NCI-H1436 treated with DMSO at 0.1 percent for 48 hours (cell line): ENCODE measurements around the gene LY9.

Experiments
- DNase-seq: peaks from one replicate; lab custom pipeline; 2025; lab: John Stamatoyannopoulos, UW

Gene LY9

DNA sequence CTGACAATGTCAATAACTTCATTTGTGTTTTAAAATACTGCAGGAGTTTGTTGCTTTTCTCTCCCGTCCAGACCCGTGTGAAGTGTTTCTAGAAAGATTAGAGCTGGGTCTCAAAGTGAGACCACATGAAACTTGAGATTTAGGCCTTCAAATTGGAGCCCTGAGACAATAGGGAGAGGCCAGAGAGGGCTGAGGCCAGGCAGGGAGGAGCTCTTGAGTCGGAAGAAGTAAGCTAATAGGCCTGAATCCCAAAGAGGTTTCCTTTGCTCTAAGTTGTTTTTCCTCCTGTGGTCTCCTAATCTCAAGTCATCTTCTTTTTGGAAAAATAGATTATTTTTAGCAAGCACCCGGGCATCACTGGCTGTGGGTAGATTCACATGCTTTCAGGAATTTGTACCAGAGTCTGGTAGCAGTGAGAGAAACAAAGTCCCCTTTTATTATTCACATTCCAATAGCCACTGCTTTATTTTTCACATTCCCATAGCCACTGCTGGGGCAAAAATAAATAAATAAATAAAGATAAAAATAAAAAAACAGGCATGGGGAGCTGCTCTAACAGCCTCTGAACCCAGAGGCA, 41.1 kb downstream of the LY9 start:
- DNase-seq, result no peak

DNA sequence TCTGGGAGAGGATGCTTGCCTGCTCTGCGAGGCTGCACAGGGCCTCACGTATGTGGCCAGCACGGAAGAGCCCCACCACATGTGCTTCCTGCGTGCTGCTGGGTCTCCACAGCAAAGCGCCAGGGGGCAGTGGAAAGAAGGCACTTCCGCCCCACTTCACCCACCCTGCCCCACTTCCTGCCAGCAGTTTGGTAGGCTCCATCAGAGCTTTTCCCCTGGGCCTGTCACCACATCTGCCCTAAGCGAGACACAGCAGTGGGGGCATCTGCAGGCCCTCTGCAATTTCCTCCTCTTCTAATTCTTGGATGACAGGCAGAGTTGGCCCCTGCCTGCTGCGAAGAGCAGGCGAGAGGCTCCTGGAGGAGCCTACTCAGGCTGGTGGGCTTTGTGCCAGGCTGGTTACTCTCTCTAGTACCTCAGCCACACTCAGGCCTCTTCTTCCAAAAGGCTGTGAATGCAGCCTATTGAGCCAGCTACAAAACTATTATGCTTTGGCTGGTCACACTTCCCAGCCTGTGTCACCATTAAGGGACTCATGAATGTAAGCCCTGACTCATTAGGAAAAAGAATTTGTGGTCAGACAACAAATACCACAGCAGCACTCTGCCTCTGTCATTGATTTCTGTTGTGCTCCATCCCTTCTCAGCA, 41.7 kb downstream of the LY9 start:
- DNase-seq, result no peak

DNA sequence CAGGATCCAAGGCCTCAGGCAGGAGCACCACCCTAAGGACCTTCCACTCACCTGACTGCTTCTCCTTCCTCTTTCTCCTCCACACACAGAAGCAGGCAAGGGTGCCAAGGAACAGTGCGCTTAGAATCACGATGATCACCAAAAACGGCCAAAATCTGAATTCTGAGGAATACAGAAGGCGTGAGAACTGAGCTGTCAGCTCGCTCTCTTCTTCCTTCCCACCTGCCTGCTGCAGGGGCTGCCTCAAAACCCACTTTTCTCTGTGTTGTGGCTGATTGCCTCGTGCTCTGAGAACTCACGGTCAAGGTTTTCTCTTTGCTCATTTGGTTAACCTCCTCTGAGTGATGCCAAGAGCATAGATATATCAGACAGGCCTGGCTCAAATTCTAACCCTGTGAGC, 42.9 kb downstream of the LY9 start:
- no peak for DNase-seq

DNA sequence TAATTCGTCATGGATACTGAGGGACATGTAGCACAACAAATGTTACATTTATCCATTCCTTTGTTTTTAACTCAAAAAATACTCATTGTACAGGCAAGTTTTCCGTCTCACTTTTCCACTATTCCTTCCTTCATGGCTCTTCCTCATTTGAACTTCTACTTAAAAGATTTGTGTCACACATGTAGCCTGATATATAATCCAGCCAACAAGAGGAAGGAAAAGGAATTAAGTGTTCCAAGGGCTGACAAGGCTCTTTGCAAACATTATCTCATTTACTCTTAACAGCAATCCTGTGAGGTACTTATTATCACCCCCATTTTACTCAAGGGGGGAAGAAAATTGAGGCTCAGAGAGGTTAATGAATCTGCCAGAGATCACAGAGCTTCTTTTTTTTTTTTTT, 43.8 kb downstream of the LY9 start:
- no peak for DNase-seq

DNA sequence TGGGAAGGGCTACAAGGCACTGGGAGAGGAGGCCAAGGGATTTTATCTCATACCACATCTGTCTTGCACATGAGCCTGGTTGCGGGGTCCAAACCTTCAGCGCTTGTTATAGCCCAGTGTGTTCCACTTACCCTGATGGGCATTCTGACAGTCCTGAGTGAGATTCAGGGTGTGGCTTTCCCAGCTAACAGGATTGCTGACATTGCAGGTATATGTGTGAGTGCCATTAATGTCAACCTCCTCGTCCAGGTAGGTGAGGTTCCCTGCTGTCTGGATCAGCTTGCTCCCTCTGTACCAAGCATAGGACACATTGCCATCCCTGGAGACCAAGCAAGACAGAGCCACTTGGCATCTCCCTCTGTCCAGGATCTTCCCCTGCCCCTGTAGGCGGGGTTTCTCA, 45.1 kb downstream of the LY9 start:
- no peak for DNase-seq

DNA sequence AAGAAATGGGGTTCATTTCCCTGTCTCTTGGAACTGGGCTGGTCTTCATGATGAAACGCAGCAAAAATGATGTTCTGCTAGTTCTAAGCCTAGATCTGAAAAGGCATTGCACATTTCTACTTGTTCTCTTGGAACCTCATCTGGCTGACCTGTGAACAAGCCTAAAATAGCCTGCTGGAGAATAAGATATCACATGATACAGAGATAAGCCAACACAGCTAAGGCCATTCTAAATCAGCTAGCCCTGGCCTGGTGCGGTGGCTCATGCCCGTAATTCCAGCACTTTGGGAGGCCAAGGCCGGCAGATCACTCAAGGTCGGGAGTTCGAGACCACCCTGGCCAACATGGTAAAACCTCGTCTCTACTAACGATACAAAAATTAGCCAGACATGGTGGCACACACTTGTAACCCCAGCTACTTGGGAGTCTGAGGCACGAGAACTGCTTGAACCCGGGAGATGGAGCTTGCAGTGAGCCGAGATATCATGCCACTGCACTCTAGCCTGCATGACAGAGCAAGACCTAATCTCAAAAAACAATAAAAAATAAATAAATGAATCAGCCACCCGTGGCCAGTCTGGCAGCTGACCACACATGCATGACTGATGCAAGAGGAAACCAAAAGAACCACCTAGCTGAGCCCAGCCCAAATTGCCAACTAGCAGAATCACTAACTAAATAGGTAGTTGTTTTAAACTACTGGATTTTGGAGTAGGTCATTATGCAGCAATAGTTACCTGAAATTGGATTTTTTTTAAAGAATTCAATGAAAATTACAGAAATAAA, 48.7 kb downstream of the LY9 start:
- DNase-seq, result no peak

DNA sequence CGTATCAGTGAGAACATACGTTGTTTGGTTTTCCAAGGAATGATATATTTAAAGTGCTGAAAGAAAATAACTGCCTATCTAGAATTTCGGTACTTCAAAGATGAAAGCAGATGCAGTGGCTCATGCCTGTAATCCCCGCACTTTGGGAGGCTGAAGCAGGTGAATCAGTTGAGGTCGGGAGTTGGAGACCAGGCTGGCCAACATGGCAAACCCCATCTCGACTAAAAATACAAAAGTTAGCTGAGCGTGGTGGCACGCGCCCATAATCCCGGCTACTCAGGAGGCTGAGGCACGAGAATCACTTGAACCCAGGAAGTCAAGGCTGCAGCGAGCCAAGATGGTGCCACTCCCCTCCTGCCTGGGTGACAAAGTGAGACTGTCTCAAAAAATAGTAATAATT, 50.3 kb downstream of the LY9 start:
- DNase-seq, result no peak

DNA sequence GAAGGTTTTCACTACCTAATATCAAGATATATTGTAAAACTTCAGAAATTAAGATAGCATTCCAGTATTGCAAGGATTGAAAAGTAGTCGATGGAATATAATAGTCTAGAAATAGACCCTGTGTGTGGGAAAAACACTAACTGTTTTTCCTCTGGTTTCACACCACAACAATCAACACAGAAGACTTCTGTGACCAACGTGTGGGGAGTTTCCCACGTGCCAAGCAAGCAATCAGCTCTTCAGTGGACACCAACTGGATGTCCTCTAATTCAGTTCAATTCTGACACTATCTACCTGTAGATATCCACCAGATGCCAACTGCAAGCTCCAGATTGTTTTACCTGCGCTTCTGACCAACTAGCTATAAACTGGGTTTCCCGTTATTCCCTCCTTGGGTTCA, 54.6 kb downstream of the LY9 start:
- DNase-seq, result no peak

DNA sequence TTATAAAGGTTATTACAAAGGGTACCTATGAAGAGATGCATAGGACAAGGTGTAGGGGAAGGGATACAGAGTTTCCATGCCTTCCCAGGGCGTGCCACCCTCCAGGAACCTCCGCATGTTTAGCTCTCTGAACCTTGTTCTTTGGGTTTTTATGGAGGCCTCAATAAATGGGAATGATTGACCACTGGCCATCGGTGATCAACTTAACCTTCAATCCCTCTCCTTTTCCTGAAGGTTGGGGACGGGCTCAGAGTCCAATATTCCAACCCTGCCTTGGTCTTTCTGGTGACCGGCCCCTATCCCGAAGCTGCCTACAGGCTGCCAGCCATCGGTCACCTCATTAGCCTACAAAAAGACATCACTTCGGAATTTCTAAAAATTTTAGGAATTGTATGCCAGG, 55.0 kb downstream of the LY9 start:
- DNase-seq, result no peak

DNA sequence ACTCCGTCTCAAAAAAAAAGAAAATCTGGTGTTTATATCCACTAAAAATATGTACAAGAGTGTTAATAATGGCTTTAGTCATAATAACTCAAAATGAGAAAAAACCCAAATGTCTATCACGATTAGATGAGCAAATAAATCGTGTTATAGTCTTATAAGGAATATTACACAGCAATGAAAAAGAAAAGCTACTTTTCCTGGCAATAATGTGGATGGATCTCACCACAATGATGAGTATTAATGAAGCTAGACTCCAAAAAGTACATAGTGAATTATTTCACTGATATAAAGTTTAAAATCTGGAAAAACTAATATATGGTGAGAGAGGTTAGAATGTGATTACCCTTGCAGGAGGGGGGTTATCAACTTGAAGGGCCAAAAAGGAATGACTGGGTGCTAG, 57.0 kb downstream of the LY9 start:
- DNase-seq, result no peak

DNA sequence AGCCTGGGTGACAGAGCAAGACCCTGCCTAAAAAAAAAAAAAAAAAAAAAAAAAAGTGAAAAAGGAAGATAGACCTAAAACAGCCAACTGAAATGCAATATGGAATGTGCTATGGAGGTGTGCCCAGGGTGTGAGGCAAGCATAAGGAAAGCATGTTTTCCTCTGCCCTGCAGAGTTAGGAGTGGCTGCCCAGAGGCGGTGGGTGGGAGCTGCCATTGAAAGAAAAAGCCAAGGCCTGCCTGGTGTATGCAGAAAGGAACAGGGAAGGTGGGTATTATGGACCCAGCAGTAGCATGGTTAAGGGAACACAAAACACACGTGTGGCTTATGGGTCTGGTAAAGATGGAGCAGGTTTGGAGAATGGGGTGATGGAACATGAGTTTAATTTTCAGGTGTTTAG, 57.8 kb downstream of the LY9 start:
- no peak for DNase-seq

DNA sequence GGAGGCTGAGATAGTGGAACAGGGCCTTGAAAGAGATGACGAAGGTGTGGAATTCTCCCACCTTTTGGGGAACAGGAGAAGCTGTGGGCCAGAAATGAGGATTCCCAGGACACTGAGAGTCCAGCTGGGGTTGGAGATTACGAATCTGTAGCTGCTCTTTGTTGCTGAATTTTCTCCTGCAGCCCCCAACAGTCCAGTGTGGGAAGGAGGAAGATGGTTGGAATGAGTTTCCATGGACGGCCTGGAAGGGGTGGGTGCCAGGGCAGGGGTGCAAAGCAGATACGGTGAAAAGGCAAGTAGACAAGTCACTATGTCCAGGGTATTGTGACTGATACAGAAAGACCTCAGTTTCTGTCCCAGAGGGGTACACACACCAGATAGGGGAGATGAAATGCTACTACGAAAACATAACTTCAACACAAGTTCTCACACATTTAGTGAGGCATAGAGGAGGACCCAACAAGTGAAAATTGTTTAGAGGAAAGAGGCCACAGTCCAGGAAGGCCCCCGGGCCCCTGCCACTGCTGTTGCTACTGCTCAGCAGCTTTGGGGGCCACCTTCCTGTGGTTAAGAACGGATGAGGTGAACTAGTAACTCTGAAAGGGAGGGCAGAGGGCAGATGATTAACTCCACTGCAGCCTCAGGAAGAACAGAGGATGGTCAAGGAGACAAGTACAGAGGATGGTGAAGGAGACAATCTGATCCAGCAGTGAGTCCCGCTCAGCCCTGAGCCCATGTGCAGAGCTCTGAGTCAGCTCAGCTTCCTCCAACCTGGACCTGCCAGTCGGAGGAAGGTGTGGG, 59.4 kb downstream of the LY9 start:
- no peak for DNase-seq

DNA sequence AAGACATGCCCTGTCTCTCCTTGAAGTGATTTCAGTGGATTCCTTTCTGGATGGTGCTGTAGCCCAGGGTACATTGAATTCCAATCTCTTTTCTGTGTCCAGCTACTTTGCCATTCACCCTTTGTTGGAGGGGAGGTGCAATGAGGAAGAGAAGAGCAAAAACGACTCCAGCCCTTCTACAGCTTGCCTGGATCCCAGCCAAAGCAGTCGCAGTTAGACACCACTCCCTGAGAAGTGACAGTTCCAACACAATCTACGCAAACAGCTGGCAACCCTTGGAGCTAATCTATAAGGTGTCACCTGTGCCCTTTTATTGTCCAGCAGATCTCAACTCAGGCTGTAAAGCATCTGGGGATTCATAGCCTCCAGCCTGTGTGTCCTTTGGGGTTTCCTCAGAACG, 62.1 kb downstream of the LY9 start:
- DNase-seq, result no peak

DNA sequence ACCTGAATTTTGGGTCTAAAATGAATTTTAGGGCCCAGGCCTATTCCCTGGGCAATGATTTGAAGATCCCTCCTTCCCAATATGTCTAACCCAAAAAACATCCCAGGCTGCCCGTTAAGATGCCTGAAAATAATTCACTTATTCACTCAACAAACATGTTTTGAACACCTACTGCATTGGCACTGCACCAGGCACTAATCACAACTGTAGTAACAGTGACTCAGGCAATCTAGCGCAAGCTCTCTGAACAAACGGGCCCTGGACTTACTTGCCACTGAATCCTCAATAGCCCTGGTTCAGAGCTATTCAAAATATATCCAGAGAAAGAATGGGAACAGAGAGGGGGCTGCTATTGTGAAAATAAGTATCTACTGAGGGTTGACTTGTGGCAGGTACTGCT, 62.5 kb downstream of the LY9 start:
- no peak for DNase-seq

DNA sequence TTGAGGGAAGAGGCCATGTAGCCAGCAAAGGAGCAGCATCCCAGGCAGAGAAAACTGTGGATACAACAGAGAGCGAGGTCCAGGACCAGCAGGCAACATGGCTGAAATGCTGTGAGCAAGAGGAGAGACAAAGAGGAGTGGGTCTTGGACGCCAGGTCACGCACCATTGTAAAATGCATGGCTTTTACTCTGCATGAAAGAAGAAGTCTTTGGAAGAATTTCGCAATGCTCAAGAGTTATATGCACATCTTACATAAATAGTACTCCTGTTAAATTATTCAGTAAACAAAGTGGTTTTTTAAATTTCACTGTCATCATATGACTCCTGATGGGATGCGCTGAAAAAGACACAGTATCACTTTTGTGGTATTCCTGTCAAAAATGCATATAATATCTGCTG, 63.2 kb downstream of the LY9 start:
- DNase-seq, result no peak

DNA sequence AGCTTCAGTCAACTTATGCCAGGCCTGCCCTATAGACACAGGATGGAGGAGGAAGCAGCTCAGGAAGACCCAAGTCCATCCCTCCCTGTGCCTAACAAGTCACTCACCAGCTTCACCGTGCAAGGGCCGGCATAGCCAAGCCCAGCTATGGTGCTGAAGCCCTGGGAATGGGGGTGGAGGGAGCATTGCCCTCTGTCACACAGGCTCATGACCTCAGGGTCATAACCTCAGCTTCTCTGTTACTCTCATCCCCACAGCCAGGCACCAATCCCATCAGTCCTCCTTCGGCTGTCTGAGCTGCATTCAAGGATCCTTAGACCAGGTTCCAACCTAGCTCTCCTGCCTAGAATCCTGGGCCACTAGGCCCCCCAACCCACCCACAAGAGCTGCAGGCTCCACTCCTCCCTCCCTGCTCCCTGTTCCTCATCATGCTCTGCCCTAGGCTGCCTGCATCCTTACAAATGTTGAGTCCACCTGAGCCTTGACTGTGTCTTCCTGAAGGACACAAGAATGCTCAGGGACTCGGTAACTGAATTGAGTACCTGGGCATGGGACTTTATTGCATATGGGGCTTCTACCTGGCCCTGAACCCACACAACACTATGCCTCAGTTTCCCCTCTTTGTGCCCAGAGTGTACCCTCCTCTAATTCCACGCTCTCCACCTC, 65.0 kb downstream of the LY9 start:
- DNase-seq, result no peak

DNA sequence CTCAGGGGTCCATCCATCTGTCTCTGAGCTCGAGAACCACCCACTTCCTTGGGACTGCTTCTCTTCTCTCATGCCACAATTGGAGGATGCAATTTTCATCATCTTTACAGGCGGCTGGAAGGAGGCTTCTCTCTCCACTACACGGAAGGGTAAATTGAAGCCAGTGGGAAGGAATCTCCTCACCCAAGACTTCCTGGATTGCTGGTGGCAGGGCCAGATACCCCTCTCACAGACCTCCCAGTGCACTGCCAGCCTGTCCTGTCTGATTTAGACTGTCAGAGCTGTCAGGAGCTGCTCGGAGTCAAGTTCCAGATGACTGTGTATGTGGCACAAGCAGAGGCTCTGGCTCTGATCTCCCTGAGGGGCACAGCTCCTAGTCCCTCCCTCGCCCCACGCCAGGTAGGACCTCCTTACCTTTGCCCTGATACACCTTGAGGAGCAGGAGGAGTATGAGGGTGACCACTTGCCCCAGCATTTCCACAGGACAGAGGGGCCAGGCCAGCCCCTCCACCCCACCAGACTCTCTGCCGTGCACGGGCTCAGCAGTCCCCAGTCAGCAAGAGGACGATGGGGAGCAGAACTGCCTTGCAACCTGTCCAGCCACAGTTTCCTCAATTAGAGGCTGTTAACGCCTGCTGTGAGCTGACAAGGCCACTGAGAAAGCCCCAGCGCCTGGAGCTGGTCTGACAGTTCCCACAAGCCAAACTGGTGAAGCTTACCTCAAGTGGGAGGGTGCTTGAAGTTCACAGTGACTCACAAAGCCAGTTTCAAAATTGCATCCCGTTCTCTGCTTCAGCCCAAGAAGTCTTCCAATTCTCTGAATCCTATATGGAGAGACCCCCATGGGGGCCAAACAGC, 66.5 kb downstream of the LY9 start, which contains the start of gene CD244:
Gene CD244, minus strand, starts transcription at position 685 of the 858 bp plus-strand sequence. Its CDS starts 210 bp downstream, at position 475.
- no peak for DNase-seq

DNA sequence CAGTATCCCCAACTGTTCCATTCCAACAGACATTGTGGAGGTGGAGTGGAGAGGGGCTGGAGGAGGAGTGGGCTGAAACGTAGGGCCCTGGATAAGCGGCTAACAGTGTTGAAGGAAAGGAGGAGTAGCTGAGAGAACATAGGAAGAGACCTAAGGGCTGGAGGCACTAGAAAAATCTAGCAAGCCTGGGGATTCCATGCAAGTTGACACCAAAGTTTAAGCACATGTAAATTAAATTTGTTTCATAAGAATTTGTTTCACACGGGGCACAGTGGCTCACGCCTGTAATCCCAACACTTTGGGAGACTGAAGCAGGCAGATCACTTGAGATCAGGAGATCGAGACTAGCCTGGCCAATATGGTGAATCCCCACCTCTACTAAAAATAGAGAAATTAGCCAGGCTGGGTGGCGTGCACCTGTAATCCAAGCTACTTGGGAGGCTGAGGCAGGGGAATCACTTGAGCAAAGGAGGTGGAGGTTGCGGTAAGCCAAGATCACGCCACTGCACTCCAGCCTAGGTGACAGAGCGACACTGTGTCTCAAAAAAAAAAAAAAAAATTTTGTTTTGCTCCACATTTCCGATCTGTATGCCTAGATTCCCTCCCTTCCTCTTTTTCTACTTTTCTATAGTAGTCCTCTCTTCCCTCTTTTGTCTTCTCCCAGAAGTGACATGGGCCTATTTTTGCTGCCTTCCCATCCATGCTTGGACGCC, 67.2 kb downstream of the LY9 start:
- no peak for DNase-seq

DNA sequence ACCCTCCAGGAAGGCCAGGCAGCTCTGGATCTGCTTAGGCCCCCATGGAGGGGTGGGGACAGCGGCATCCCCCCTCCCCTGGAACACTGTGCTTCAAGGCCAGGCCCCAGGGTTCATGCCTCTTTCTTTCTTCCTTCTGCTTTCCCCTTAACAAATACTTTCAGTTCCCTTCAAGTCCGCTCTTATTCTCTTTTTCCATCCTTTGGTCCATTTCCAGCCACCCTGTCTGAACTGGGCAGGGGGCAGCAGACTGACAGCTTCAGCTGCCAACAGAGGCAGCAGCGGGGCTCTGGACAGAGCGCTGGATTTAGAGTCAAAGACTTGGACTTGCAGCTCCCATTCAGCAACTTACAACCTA, 67.8 kb downstream of the LY9 start:
- no peak for DNase-seq

DNA sequence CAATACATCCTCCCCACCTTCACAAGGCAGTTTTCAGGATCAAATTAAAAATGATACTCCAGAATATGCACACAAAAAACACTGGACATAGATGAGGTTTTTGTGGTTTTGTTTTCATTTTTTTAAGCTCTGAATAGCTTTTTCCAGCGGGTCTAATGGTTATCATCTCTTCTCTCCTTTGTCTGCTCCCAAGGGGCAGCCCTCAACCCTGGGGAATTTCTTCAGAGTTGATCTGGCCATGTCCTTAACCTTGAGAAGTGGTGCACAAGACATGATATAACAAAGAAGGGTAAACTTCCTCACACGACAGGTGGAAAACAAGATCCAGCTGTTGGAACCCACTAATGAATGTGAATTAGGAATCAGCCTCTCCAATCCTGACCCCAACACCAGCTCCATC, 68.2 kb downstream of the LY9 start:
- no peak for DNase-seq

DNA sequence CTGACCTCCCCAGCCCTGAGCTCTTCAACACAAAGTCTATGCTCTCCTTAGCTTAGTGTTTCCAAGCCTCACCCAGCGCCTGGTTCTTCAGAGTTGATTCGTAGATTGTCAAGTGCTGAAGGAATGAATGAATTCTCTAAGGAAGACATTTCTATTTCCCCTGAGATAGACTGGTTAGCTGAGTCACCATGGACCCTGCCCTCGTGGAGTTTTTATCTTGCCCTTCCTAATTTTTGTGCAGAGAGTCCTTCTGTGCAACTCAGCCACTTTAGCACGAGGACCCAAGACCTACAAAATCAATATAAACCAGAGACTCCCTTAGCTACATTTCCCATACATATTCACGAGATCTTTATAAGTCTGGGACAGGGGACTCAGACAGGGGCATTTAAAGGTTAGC, 69.4 kb downstream of the LY9 start:
- no peak for DNase-seq
